Endothelial cell of umbilical vein (primary cell): ENCODE results near the gene MINK1. TPM values are rescaled to one million over a fixed set of nuclear protein-coding genes. Genes with fewer than 3 reads are reported as not detected.

Source experiments
- BruUV-seq: library from RNA; stranded (reverse); fragments of 400-500 nt; replicated peaks from 2 replicates; lab custom pipeline; 2021; lab: Mats Ljungman, UMichigan
- CTCF ChIA-PET: fragments of 300-600, 350-600 bp; sonication (Branson Sonifier 250); formaldehyde crosslinking; loops from one replicate; lab custom pipeline; 2021; ENCODE audit warnings: antibody characterized with exemption, inconsistent platforms; lab: Charles Lee
- POLR2A ChIA-PET: fragments of 300-600, 350-600 bp; sonication (Branson Sonifier 250); formaldehyde crosslinking; loops from one replicate; lab custom pipeline; 2021; ENCODE audit warnings: antibody characterized with exemption, inconsistent platforms; lab: Charles Lee
- DNase-seq: peaks from one replicate; pipeline ENCODE4 v3.0.0-alpha.2; 2011; ENCODE audit warnings: low read depth, low spot score
- FAIRE-seq: peaks from 2 replicates; lab custom pipeline; 2011; peaks lifted over from hg19 to GRCh38; lab: Jason Lieb, UNC
- H2AFZ ChIP-seq: 2 replicates; pipeline ENCODE4 v1.6.0; 2012; ENCODE audit warnings: low read depth, low read length, control low read depth, inconsistent platforms
- H3K27ac ChIP-seq: 2 replicates; pipeline ENCODE4 v1.5.1; 2011; ENCODE audit warnings: low read depth, mild to moderate bottlenecking, control low read depth, low read length, moderate library complexity; ENCODE audit not compliant: insufficient read depth
- H3K27me3 ChIP-seq, 2 experiments: 2 replicates each; pipeline versions ENCODE4 v1.6.0 to v1.6.1; 2011; ENCODE audit warnings: low read length in 2 of 2, mixed read lengths in 1 of 2; ENCODE audit not compliant: control insufficient read depth in 2 of 2, insufficient read depth in 2 of 2
- H3K36me3 ChIP-seq, 2 experiments: 2 replicates in 1 of 2; 3 replicates in 1 of 2; pipeline ENCODE4 v1.5.1; 2011; ENCODE audit warnings: low read length in 2 of 2, mild to moderate bottlenecking in 1 of 2, moderate library complexity in 1 of 2; ENCODE audit not compliant: control insufficient read depth in 2 of 2, insufficient read depth in 2 of 2; ENCODE audit errors: extremely low read depth in 1 of 2
- H3K4me1 ChIP-seq: 3 replicates; pipeline ENCODE4 v1.5.1; 2011; ENCODE audit warnings: mild to moderate bottlenecking, low read length; ENCODE audit not compliant: control insufficient read depth, insufficient read depth; ENCODE audit errors: extremely low read depth
- H3K4me2 ChIP-seq: 2 replicates; pipeline ENCODE4 v1.6.1; 2011; ENCODE audit warnings: low read length, control low read depth, mixed read lengths; ENCODE audit not compliant: insufficient read depth
- H3K4me3 ChIP-seq, 3 experiments: fragments of 200-600 bp in 1 of 3; sonication (generic), shearing (Covaris generic) in 1 of 3; replicated peaks in 1 of 3; 2 replicates each; pipeline ENCODE4 v1.5.1; 2011 to 2016; ENCODE audit warnings: control low read depth in 3 of 3, low read length in 3 of 3, mild to moderate bottlenecking in 2 of 3, inconsistent platforms in 1 of 3, low read depth in 1 of 3, moderate library complexity in 1 of 3; ENCODE audit not compliant: insufficient read depth in 1 of 3
- H3K79me2 ChIP-seq: 2 replicates; pipeline ENCODE4 v1.6.0; 2012; ENCODE audit warnings: low read length, inconsistent platforms; ENCODE audit not compliant: control insufficient read depth, insufficient read depth
- H3K9ac ChIP-seq: replicated peaks from 2 replicates; pipeline ENCODE3; 2011; ENCODE audit warnings: low read length, control low read depth; ENCODE audit not compliant: insufficient read depth; ENCODE audit errors: extremely low read depth
- H3K9me1 ChIP-seq: replicated peaks from 3 replicates; pipeline ENCODE4 v1.6.0; 2011; ENCODE audit warnings: mild to moderate bottlenecking, low read length; ENCODE audit not compliant: control insufficient read depth, insufficient read depth; ENCODE audit errors: extremely low read depth
- H3K9me3 ChIP-seq: replicated peaks from 2 replicates; pipeline ENCODE4 v1.5.1; 2012; ENCODE audit warnings: low read length, inconsistent platforms; ENCODE audit not compliant: control insufficient read depth, insufficient read depth
- H4K20me1 ChIP-seq: replicated peaks from 2 replicates; pipeline ENCODE3; 2011; ENCODE audit warnings: mild to moderate bottlenecking, low read length; ENCODE audit not compliant: control insufficient read depth, insufficient read depth; ENCODE audit errors: extremely low read depth
- CTCF ChIP-seq, 2 donors: IDR thresholded peaks; 1 replicate in 1 of 2; 2 replicates in 1 of 2; pipeline ENCODE4 v1.5.1; 2011; ENCODE audit warnings: low read length in 2 of 2, mild to moderate bottlenecking in 2 of 2, moderate library complexity in 2 of 2, control low read depth in 1 of 2, inconsistent platforms in 1 of 2, low read depth in 1 of 2; ENCODE audit not compliant: insufficient read depth in 1 of 2; ENCODE audit errors: extremely low read depth in 1 of 2
- EZH2 ChIP-seq: IDR thresholded peaks from 2 replicates; pipeline ENCODE4 v1.6.1; 2012; ENCODE audit warnings: borderline replicate concordance, low read depth, mild to moderate bottlenecking, moderate library complexity, low read length, inconsistent platforms; ENCODE audit not compliant: severe bottlenecking
- FOS ChIP-seq: IDR thresholded peaks from 2 replicates; pipeline ENCODE4 v1.6.1; 2011; ENCODE audit warnings: mild to moderate bottlenecking, low read length, moderate library complexity, borderline replicate concordance; ENCODE audit not compliant: insufficient read depth
- GATA2 ChIP-seq: IDR thresholded peaks from 2 replicates; pipeline ENCODE4 v1.7.0; 2011; ENCODE audit warnings: low read depth, mild to moderate bottlenecking, moderate library complexity, mixed read lengths, low read length; ENCODE audit not compliant: insufficient read length, insufficient read depth
- JUN ChIP-seq: IDR thresholded peaks from 2 replicates; pipeline ENCODE4 v1.6.1; 2011; ENCODE audit warnings: borderline replicate concordance, low read depth; ENCODE audit not compliant: insufficient read length, insufficient read depth
- MYC ChIP-seq: IDR thresholded peaks from one replicate; pipeline ENCODE4 v1.6.1; 2011; ENCODE audit warnings: mild to moderate bottlenecking, low read depth, low read length
- POLR2A ChIP-seq: IDR thresholded peaks from 2 replicates; pipeline ENCODE4 v1.6.1; 2012; ENCODE audit warnings: low read depth, mild to moderate bottlenecking, control low read depth, low read length
- POLR2AphosphoS5 ChIP-seq: IDR thresholded peaks from 2 replicates; pipeline ENCODE4 v1.6.1; 2012; ENCODE audit warnings: low read depth, mild to moderate bottlenecking, control low read depth, low read length, moderate library complexity; ENCODE audit not compliant: insufficient read depth
- dilution Hi-C: fragments of 300-500 bp; cut with MboI; formaldehyde crosslinking; loops from one replicate; pipeline ENCODE4 v1.15.0; 2019; ENCODE audit warnings: low sequenced_read_pairs; ENCODE audit not compliant: extremely low pct_ligation_motif_present
- intact Hi-C: fragments of 100-400 bp; cut with micrococcal nuclease; formaldehyde crosslinking; loops from one replicate; pipeline ENCODE4 v1.10.0; 2022
- polyA plus RNA-seq, 4 experiments: library from polyadenylated mRNA; depleted of rRNA in 3 of 4; stranded (reverse) in 3 of 4; unstranded in 1 of 4; fragments of >200 nt; gene quantifications; 2 replicates each; pipeline versions ENCODE4 v1.2.1 to v1.2.3, GENCODE V29; 2011 to 2012; ENCODE audit warnings: missing spikeins in 1 of 4
- total RNA-seq: library from RNA; stranded (reverse); gene quantifications from 2 replicates; pipeline ENCODE4 v1.2.3, GENCODE V29; 2021
- TF ChIP-seq, protein P1 (sequence below): IDR thresholded peaks from 2 replicates; pipeline ENCODE4 v1.6.1; 2011; ENCODE audit not compliant: insufficient read depth, insufficient read length

MINK1 gene
- total and polyA plus RNA-seq, 2 donors (not counting 3 experiments of a cell fraction or from before 2014, with no cell fraction given), result 53.6 to 89.4 TPM

DNA sequence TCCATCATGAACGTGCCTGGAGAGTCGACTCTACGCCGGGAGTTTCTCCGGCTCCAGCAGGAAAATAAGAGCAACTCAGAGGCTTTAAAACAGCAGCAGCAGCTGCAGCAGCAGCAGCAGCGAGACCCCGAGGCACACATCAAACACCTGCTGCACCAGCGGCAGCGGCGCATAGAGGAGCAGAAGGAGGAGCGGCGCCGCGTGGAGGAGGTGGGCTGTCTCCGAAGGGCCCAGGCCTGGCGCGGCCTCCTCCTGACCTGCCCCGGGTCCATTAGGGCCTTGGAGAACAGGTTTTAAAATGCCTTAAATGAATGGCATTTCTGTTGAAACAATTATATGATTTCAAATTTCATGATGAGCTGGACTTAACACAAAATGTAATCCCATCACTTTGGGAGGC lies 54.4 kb downstream of the MINK1 start:
- H3K79me2 ChIP-seq, result no peaks in the 10 kb centered on the region
- BruUV-seq, result no TSS peak
- H3K4me3 ChIP-seq, result no peak overlapping the region
- dilution Hi-C loops, result no loop called here
- H4K20me1 ChIP-seq, result no peaks in the 10 kb centered on the region
- no peak for FAIRE-seq
- CTCF ChIA-PET, result interaction anchor here (1.4 to 3.1 kb wide), 5 partner anchors 12 to 178 kb away, joined by 6 to 18 read pairs (median 11); partner anchors contain the start of genes ARRB2, C17orf107, GLTPD2 and VMO1
- no peak overlapping the region for H3K9ac ChIP-seq
- H3K36me3 ChIP-seq, result peaks cover 3 to 57% of the 10 kb centered on the region in 2 experiments
- no peak overlapping the region for H3K4me2 ChIP-seq
- no peak overlapping the region for H3K27ac ChIP-seq
- POLR2A ChIA-PET, result no interaction called here
- H2AFZ ChIP-seq, result no peak overlapping the region
- intact Hi-C loops, result no loop called here
- H3K9me1 ChIP-seq, result no peaks in the 10 kb centered on the region
- no peaks in the 10 kb centered on the region for H3K4me1 ChIP-seq
- TF ChIP-seq GATA2, result no peak
- no peak for TF ChIP-seq CTCF (IDR thresholded peaks at IDR 0.05; ENCODE audit: extremely low read depth in 1 of 2, insufficient read depth in 1 of 2, low read depth in 1 of 2, low read length in 2 of 2)
- TF ChIP-seq EZH2, result no peak
- TF ChIP-seq POLR2A, result no peak
- TF ChIP-seq, protein P1, sequence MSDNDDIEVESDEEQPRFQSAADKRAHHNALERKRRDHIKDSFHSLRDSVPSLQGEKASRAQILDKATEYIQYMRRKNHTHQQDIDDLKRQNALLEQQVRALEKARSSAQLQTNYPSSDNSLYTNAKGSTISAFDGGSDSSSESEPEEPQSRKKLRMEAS, result no peak
- TF ChIP-seq MYC, result no peak
- no peak for TF ChIP-seq FOS
- no peak for TF ChIP-seq JUN
- TF ChIP-seq POLR2AphosphoS5, result no peak
- no peaks in the 10 kb centered on the region for H3K27me3 ChIP-seq
- no peak for DNase-seq
- no peaks in the 10 kb centered on the region for H3K9me3 ChIP-seq
